DMS79 (cell line): ENCODE data around the gene MBOAT1.
A peak's percentile ranks its signal among the peaks of the same experiment; 100 is the strongest.
"Not testable (repeated sequence)": the region's sequence is repeated elsewhere in the genome, so short reads cannot be mapped to it uniquely, and the experiment has no call there.

ENCODE experiments used
- DNase-seq: peaks from one replicate; lab custom pipeline; 2025; lab: John Stamatoyannopoulos, UW

MBOAT1 gene

DNA sequence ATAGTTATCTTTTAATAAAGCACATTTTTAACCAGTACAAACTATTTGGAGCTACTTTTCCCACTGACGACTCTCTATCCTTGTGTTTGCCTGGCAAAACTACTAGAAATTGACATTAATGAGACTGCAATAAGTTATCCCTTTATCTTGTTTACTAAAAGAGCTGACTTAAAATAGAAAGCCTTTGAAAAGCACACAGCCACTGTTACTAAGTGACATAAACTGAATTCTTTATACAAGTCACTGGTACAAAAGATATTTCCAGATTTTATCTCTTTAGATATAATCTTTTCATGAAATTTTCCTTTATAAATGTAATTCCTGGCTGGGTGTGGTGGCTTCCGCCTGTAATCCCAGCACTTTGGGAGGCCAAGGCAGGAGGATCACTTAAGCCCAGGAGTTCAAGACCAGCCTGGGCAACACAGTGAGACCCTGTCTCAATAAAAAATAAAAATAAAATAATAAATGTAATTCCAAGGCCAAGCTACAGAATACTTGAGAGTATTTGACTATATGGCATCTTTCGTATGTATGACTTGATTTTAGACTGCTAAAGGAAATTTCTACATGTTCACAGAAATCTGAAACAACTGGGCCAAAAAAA, 9.5 kb downstream of the MBOAT1 start:
- DNase-seq: no peak

DNA sequence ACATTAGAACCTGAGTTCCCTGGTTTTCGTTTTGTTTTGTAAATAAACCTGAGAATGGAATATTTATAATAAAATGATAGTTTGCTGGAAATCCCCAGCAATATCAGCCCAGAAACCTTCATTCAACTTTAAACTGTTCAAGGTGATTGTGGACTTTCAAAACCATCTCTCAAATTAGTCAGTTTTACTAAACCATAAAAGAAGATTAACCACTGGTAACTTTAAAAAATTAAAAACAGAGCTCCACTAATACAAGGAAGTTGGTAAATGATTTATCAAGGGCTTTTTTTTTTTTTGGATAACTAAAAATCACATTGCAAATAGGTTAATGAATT, 10.0 kb downstream of the MBOAT1 start:
- no peak for DNase-seq

DNA sequence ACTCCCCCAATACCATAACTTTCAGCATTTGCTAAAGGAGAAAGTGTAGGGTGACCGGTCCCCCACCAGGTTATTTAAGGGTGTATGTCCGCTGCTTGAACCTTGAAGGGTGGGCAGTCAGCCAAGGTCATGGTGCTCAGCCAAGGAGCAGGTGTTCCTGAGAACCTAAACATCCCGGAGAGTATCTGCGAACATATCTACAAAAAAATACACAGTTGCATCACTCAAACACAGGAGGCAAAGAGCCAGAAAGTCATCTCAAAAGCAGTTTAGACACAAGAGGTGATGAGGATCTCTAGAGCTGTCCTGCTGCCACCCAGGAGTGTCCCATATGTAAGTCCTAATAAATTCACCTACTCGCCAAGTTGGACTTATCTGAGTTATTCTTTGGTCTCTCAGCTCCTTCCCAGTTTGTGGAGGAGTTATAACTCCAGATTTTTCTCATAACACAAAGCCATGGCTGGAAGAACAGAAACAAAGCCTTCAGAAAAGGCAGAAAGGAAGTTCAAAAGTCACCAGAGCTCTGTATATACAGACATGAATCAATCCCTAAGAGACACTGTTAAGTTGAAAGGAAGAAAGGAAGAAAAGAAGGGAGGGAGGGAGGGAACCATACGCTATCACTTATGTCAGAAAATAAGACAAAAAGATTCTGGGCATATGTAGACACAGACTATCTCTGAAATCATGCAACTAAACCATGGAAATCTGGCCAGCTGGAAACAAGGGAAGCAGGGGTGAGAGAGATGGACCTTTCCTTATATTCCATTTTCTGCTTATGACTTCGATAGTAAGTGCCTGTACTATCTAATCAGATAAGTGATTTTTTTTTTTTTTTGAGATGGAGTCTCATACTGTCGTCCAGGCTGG, 11.3 kb downstream of the MBOAT1 start:
- DNase-seq: no peak

DNA sequence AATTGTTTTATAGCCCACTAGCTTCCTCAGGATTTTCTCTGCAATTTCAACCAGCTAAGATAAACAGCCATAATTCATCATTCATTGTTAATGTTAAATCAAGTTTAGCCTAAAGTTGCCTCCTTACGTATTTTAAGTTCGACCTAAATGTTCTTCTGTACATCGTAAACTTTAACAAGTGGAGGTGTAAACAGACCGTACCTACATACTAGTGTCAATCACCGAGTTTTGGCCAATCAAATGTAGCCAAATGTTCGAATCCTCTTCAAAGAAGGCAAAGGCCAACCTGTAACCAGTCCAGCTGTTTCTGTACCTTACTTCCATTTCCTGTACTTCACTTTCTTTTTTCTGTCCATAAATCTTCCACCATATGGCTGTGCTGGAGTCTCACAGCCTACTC, 13.5 kb downstream of the MBOAT1 start:
- DNase-seq: no peak

DNA sequence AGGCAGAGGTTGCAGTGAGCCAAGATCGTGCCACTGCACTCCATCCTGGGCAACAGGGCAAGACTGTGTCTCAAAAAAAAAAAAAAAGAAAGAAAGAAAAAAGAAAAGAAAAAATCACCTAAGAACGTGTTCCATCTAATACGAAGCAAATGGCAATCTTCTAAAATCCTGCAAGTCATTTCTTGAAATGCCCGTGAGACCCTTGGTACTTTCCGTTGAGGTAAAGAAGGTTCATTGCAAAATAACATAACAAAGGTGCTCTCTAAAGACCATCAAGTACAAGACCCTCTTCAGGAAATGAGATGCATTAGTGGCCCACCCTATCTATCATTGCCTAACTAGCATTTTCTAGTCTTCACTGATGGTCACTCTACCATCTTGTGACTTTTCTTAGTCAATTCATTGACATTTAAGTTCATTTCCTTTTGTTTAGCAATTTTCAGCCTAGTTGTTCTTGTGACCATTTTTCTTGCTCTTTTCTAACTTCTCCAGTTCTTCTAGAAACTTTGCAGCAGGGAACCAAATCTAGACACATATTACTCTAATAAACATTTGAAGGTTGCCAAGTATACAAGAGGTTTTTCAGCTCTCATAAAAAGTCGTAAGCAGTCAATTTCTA, 14.0 kb downstream of the MBOAT1 start:
- no peak for DNase-seq

DNA sequence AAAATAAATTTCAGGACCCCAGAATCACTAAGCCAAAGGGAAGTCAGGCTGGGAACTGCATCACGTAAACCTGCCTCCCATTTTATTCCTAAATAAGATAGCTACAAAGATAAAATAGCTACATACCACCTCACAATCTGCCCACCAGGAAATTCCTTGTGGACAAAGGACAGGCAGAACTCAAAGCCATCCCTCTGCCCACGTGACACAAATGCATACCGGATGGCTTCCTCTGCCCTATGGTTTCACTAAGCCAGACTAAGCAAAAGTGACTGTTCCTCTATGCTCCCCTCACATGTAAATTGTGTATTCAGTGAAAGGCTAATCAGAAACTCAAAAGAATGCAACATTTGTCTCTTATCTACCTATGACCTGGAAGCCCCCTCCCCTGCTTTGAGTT, 15.0 kb downstream of the MBOAT1 start:
- no peak for DNase-seq

DNA sequence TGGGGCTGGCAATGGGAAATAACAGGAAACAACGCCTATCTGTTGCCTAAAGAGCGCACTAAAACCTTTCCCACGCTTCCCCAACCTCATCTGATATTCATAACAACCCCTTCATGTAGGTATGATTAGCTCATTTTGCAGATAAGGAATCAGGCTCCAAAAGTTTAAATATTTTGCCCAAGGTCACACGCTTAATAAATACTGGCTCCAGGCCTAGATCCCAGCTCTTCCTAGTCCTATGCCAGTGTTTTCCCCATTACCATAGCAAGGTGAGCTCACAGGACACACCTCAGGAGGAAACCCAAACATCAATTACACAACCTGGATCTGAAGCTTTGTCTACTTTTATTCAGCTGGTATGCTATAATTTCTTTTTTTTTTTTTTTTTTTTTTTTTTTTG, 19.6 kb downstream of the MBOAT1 start:
- no peak for DNase-seq

DNA sequence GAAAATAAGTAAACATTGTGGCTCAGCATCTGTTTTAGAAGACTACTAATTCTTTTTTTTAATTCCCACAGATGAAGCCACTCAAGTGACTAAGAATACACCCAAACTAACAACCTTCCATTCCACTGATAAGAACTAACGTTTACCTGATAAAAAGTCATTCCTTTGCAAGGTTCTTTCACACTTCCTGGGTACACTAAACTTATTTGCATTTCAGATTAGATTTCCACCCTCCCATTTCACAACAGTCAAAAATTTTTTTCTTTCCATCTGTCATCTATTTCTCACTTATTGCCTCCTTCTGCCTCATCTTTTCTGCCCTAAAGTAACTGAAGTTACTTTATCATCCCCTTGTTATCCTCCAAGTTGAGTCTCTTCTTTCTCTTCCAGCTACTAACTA, 20.3 kb downstream of the MBOAT1 start:
- DNase-seq: no peak

DNA sequence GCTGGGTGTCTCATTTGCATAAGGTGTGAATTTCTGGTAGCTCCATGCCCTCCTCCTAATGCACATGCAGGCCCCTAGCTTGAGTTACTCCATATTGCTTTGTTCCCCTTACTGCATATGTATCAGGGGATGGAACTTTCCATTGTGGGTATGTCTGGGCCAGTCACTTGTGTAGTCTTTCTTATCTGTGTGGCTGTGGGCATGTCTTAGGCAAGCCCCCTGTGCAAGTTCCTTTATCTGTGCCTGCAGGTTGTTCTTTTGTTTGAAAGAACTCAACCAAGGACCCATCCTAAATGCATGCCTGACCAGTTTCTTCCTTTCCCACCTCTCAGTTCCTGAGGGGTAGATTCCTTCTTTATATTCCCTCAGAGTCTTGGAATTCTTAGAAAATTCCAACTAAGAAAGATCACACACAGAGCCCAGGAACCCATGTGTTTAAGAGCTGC, 23.6 kb downstream of the MBOAT1 start:
- no peak for DNase-seq

DNA sequence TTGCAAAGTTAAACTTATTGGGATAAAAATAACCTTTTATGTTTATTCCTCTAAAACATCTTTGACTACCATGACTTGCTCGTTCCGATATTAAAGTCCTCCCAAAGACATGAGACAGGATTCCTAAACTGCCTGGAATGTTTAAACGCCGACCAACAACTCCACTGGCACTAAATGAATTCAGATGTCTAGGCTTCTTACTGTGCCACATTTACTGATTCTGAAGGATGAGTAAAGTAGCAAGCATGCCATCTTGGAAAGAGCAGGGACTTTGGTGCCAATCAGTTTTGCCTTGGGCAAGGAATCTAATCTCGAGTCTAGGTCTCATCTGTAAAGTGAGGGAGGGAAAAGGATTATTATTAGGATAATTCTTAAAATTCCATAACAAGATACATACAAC, 25.3 kb downstream of the MBOAT1 start:
- no peak for DNase-seq

DNA sequence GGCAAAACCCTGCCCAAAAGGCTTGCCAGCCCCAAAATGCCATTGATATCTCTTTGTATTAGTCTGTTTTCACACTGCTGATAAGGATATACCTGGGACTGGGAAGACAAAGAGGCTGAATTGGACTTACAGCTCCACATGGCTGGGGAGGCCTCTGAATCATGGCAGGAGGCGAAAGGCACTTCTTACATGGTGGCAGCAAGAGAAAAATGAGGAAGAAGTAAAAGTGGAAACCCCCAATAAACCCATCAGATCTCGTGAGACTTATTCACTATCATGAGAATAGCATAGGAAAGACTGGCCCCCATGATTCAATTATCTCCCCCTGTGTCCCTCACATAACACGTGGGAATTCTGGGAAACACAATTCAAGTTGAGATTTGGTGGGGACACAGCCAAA, 28.6 kb downstream of the MBOAT1 start:
- no peak for DNase-seq

DNA sequence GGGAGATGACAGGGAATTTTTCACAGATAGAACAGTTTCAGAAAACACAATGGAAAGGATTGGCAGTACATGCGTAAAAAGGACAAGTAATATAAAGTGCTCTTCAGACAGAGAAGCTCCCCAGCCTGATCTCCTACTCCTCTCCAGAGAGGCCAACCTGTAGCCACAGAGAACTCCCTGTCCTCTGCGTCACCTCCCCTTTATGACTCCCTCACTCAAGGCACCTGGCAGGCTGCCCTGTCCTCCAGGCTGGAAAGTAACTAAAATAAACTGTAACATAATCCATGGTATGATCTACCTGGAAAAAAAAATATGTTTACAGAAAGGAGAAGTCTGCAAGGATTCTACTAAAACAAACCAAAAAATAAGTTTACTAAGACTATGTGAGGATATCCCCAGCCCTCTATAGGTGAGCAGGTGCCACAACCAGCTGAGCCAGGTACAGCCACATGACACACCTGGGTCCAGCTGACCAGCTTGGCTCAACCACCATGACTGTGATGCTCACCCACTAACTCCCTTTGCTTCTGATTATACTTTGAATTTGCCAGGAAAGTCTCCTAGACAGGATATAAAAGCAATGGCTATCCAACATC, 29.2 kb downstream of the MBOAT1 start:
- DNase-seq: peak; percentile 34

DNA sequence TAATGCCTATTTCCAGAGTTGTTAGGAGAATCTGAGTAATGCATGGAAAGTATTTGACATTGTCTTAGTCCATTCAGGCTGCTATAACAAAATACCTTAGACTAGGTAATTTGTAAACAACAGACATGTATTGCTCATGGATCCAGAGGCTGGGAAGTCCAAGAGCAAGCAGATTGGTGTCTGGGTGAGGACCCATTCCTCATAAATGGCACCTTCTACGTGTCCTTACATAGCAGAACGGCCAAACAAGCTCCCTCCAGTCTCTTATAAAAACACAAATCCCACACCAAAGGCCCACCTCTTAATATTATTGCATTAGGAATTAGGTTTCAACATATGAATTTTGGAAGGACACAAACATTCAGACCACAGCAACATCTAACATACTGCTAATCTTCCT, 30.2 kb downstream of the MBOAT1 start:
- DNase-seq: no peak

DNA sequence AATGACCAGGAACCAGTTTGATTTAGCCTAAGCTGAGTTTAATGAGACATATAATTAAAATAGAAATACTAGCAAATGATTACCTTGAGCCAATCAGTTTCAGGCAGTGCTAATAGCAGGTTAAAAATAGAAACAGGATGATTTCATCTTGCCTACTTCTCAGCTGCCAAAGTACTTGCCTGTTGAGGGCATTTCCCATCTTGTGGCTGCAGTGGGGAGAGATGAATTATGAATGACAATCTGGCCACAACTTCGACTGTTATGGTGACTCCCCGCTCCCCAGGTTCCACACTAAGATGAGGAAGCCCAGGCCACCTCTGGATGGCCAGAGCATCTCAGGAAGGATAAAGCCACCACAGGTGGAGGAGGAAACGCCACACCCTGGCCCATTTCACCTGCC, 31.3 kb downstream of the MBOAT1 start:
- DNase-seq: no peak

DNA sequence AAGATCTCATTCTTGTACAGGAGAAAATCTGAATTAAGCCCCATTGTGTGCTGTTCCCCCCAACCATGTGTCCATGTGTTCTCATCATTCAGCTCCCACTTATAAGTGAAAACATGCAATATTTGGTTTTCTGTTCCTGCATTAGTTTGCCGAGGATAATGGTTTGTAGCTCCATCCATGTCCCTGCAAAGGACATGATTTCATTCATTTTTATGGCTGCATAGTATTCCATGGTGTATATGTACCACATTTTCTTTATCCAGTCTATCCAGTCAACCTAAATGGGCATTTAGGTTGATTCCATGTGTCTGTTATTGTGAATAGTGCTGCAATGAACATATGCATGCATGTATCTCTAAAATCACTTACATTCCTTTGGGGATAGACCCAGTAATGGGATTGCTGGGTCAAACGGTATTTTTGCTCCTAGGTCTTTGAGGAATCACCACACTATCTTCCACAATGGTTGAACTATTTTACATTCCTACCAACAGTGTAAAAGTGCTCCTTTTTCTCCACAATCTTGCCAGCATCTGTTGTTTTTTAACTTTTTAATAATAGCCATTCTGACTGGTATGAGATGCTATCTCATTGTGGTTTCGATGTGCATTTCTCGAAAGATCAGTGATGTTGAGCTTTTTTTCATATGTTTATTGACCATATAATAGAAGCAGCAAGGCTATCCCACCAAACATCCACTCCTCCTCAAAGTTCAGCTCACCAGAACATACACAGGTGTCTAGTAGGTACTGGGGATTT, 32.8 kb downstream of the MBOAT1 start:
- DNase-seq: not testable (repeated sequence)

DNA sequence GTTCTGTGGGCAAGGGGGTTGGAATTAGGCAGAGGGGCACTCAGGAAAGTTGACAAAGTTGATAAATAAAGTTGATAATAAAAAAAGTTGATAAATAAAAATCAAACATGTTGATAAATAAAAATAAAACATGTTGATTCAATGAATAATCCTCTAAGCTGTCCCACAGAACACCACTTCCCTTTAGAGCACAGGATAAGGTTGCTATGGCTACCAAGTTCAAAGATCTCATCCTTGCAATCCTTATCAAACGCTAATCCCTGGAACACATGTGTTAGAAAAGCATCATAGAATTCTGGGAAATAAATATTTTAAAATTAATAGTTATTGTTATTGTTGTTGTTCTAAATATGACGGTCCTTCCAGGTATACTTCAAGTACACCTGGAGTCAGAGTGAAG, 33.9 kb downstream of the MBOAT1 start:
- no peak for DNase-seq

DNA sequence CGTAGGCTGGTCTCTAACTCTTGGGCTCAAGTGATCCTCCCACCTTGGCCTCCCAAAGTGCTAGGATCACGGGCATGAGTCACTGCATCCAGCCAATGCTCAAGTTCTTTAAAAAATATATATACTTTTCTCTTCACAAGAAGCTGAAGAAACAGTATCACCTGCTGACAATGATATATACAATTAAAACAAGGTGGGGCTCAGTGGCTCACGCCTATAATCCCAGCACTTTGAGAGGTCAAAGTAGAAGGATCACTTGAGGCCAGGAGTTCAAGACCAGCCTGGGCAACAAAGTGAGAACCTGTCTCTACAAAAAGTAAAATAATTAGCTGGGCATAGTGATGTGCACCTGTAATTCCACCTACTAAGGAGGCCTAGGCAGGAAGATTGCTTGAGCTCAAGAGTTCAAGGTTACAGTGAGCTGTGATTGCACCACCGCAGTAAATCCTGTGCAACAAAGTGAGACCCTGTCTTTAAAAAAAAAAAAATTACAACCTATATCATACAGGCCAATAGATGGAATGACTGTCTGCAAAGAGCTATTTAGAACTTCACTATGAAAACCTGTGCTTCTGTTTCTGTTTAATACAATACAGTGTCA, 36.4 kb downstream of the MBOAT1 start:
- no peak for DNase-seq

DNA sequence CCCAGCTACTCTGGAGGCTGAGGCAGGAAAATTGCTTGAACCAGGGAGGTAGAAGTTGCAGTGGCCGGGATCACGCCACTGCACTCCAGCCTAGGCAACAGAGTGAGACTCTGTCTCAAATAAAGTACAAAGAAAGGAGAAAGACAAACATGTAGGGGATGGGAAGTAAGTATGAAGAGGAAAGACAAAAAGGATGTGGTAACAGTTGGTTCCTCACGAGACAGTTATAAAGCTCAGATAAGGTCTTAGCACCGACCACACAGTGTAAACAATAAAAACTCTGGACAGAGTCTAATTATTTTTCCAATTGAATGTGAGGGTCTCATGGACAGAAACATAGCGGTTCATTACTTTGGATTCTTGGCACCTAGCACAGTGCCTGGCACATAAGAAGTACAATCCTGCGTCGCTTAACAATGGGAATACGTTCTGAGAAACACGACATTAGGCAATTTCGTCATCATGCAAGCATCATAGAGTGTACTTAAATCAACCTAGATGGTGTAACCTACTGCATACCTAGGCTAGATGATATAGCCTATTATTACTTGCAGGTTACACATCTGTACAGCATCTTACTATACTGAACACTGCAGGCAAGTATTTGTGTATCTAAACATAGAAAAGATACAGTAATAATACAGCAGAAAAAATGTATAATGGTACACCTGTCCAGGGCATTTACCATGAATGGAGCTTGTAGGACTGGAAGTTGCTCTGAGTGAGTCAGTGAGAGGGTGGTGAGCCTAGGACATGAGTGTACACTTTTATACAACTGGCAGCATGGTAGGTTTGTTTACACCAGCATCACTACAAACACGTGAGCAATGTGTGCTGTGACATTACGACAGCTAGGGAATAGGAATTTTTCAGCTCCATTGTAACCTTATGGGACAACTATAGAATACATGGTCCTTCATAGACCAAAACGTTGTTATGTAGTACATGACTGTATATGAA, 38.2 kb downstream of the MBOAT1 start:
- no peak for DNase-seq

DNA sequence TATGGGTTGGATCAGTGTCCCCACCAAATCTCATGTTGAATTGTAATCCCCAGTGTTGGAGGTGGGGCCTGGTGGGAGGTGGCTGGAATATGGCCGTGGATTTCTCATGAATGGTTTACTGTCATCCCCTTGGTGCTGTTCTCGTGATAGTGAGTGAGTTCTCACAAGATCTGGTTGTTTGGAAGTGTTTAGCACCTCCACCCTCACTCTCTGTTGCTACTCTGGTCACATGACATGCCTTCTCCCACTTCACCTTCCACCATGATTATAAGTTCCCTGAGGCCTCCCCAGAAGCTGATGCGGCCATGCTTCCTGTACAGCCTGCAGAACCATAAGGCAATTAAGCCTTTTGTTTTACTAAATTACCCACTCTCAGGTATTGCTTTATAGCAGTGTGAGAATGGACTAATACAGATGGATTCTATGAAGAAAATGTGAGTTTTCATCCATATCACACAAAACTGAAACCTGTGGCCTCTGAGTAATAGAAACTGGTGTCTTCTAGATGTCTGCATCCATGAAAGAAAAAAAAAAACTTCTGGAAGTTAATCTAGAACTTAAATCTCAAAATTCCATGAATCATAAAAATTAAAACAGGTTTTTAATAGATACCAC, 39.3 kb downstream of the MBOAT1 start:
- DNase-seq: no peak

DNA sequence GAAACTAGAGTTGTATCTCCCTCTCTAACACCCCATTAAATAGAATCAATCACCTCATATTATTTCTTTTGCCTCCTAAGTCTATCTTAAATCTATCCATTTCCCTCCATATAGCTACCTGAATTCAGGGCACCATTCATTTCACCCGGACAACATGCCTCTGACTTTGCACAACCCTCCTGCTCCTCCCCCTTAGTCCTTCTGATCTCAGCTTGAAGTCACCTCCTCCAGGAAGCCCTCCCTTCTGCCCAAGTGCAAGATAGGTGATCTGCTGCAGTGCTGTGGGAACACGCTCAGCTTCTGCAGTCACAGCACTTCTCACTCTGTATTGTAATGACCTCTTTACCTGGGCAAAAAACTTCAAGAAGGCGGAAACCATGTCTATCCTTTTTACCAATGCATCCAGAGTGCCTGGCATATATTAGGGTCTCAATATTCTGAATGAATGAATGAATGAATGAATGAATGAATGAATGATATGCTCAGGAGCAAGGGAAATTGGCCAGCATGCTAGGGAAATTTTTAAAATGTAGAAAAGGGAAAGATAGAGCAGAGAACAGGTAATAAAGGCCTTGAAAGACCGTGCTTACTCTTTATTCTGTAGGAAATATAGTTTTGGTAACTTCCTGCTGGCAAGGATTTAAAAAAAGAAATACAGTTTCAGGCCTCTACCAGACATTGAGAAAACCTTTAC, 41.7 kb downstream of the MBOAT1 start:
- DNase-seq: no peak
